NCI-H2227 (cell line): ENCODE measurements around the gene FRMPD2.
A peak's percentile ranks its signal among the peaks of the same experiment; 100 is the strongest.
"Not testable (repeated sequence)": the region's sequence is repeated elsewhere in the genome, so short reads cannot be mapped to it uniquely, and the experiment has no call there.

Experiments used
- DNase-seq: peaks from one replicate; lab custom pipeline; 2025; ENCODE audit not compliant: unreplicated experiment; lab: John Stamatoyannopoulos, UW

Gene FRMPD2

DNA sequence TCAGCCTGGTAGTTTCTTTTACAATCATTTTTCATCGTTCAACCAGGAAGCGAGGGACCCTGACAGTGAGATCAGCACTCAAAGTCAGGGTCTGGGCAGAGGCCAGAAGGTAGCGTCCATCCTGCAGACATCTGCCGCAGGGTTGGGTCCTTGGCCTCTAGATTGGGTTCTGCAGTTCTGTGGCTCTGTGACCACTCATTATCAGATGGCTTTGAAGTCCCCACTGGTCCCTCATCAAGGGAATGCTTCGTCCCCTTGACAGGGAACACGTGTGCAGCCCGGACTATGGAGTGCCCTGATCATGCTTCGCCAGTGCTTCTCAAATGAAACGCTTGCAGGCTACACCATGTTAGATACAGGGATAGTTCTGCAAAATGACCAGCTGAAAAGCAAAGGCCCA lies 64.1 kb downstream of the FRMPD2 start:
- no peak for DNase-seq

GRCh38 chr10:48209241-48209640 lies 65.3 kb downstream of the FRMPD2 start:
- DNase-seq, result no peak

GRCh38 chr10:48207853-48208252 lies 66.6 kb downstream of the FRMPD2 start:
- DNase-seq, result no peak

DNA sequence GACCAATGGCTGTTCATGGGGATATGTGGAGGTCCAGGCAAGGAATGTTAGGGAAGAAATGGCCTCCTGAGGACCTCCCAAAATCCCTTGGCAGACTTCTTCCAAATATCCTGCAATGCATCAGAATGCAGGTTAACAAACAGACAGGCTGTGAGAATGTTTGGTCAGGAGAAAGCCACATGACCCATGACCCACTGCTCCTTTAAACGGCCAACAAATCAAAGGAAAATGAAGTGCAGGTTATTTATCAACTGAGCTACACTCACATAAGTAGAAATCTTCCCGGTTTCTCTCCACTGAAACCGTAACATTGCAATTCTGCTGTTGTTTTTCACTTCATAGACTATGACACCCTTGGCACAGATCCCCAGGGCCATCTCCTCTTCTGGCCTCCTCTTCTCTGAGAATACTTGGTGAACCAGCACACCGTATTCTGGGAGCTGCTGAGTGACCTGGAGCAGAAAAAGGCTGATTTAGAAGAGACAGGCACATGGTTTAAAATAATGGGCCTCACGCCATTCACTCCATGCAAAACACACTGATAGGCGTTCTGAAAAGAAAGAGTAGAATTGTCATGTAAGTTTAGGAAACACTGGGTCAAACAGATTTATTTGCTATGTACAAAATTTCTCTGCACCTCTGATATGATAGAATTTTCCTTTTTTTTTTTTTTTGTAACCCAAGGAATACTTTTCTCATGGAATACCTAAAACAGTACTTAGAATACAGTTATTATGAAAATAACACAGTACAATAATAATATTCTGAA lies 67.8 kb downstream of the FRMPD2 start:
- DNase-seq, result no peak

DNA sequence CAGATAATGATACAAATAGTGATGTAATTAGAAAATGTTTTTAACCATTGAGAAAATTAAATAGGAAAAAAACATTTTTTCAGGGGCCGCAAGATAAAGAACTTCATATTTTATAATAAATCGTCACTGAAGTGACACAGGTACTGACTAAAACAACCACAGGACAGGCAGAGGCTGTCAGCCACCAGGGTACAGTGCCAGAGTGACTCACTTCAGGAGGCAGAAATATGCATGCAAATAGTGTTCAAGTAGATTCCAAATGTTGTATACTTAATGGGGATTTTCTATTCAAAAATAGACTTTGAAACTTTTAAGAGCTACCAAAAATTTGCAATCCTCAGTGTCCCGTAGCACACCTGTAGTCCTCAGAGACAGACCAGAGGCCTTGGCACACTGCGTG lies 68.6 kb downstream of the FRMPD2 start:
- no peak for DNase-seq

DNA sequence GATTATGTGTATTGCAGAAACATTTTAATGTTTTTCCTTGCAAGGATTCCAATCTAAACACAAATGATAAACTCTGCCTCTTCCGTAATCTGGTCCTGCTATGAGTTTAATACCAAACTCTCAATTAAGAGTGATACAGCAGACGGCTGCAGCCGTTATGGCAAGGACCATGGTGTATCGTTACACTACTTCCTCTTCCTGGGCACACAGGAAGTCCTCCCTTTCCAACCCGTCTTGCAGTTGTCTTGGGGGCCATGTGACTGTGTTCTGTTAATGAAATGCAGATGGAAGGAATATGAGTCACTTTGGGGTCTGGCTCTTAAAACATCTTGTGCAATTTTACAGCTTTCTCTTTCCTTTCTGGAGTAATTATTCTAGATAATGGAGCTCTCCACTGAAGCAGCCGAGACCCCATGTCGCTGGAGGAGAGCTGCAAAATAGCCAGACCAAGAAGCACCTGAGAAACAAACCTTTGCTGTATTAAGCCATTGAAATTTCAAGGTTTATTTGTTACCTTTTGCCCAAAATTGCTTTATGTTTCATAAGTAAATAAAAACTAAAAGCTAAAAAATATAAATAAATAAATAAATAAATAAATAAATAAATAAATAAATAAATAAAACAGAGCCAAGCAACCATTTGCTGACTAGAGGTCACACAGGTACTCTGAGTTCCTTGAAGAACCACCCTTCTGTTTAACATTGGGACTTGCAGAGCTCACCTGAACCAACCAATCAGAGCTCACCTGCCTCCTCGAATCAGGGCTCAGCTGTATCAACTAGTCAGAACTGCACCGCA lies 74.7 kb downstream of the FRMPD2 start:
- DNase-seq, result no peak

DNA sequence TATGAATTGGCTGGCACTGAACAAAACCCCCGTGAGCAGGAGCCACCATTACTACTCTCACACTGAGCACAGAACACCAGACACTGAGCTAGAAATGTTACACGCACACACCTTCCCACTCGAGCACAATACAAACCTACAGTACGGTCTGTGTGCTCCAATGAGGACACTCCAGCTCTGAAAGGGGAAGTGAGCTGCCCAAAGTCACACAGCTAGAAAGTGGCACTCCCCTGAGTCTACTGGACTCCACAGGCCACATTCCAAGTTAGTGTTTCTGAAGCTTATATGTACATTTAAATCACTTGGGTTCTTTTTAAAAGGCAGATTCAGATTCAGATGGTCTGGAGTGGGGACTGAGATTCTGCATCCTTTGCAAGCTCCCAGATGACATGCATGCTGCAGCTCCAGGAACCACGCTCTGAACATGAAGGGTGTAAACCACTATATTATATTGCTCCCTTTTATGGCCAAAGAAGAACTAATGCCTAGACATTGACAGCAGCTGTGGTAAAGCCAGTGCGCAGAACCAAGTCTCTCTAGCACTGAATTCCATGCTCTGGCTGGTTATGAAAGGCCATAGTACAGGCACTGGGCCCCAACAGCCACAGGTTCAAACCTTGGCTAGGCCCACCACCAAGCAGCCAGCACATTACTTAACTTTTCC lies 77.1 kb downstream of the FRMPD2 start:
- DNase-seq, result no peak

GRCh38 chr10:48195803-48196202 lies 78.7 kb downstream of the FRMPD2 start:
- DNase-seq, result no peak

DNA sequence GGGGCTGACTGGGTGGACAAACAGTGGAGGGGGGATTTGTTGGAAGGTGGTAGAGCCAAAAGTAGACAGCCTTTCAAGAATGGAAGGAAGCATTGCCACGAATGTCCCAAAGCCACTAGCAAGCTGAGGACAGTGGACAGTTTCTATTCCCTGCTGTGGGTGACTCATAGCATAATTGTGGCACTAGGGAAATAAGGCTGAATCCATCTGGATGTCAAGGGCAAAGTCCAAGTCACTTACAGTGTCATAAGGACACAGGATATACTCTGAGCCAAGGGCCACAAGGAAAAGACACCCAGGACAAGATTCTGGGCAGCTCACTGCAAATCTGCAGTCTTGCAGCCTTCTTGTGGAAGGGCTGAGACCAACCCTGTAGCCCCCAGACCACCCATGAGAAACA lies 79.7 kb downstream of the FRMPD2 start:
- DNase-seq, result no peak

- DNase-seq, result no peak
Measured at GRCh38 chr10:48193556-48193955, 80.9 kb downstream of the FRMPD2 start.

GRCh38 chr10:48192881-48193450 lies 81.5 kb downstream of the FRMPD2 start:
- no peak for DNase-seq

GRCh38 chr10:48187713-48188485 lies 86.6 kb downstream of the FRMPD2 start:
- no peak for DNase-seq

DNA sequence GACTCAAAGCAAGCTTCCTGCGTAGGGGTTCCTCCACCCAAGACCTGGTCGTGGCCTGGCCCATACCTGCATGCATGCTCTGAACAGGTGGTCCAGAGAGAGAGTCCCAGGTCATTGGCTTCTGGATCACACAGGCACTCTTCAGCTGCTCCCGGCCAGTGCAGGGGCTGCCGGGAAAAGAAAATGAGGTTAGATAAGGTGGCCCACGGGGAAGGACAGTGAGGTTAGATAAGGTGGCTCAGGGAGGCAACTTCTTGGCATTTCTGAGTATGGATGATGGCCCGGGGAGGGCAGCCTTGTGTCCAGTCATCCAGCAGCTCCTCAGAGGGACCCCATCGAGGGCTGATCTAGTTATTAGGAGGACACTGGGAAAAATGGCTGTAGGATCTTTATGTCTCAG lies 87.4 kb downstream of the FRMPD2 start:
- DNase-seq, result no peak

- not testable (repeated sequence) for DNase-seq
Measured at GRCh38 chr10:48186264-48186804, 88.2 kb downstream of the FRMPD2 start.

DNA sequence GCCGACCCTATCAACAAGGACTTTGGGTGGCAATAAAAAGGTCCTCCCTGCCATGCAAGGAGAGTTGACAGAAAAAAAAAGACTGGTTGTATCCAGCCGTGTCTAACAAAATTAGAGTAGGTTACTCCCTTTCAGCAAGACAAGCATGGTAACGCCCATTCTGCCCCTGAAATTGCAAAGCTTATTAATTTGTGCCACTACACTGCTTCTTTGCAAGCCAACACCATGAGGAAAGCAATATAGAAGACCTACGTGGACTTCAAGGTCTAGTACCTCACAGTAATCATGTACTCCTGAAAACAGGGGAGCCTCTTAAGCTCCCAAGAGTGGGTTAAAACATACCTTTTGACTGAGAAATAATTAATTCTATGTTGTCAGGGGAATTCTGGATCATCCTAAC lies 90.3 kb downstream of the FRMPD2 start:
- peak; percentile 28 for DNase-seq

GRCh38 chr10:48172715-48173114 lies 101.8 kb downstream of the FRMPD2 start:
- peak; percentile 49 for DNase-seq

GRCh38 chr10:48160670-48161069 lies 113.8 kb downstream of the FRMPD2 start:
- not testable (repeated sequence) for DNase-seq

- not testable (repeated sequence) for DNase-seq
Measured at GRCh38 chr10:48160163-48160562, 114.3 kb downstream of the FRMPD2 start.

DNA sequence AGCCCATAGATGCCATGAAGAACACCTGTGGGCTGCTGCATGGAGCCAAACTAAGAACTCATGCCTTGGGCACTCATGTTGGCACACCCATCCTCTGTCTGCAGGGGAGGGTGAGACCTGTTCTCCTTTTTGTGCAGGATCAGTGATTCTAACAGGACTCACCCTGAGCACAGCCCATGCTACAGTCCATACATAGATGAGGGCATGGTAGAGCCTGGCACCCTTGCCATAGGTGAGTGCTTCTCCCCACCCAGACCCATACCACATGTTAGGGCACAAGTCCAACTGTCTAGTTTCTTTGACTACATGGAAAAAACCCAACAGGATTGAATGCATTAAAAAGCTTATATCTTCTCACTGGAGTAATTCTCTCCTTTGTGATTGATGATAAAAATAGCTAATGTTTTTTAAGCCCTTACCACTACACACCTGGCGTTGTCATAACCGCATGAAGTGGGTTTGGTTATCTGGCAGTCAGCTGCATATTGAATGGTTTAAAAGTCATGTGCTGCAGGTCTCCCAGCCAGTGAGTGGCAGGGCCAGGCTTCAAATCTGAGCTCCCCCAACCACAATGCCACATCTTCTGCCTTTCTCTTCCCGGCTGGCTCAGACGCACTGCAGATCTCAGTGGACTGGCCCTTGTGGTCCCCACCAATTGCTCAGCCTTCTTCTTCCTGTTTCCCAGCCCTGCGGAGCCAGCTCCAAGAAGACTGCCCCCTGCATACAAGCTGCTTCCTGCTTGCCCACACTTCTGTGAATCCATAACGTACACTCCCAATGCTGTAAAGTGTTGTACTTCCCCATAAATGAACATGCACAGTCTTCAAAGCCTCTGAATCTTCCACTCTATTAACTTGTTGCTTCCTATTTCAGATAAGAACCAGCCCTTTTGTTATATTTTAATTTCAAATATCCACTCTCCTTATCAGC lies 120.0 kb downstream of the FRMPD2 start:
- DNase-seq, result not testable (repeated sequence)
